HepG2 (cell line): ENCODE data around the gene CDK5RAP1. TPM values are rescaled to one million over a fixed set of nuclear protein-coding genes. Genes with fewer than 3 reads are reported as not detected.

ENCODE experiments used
- ATF7 ChIP-seq, 2 experiments: fragments of 450-650 bp in 1 of 2; sonication (generic) in 1 of 2; formaldehyde crosslinking in 1 of 2; IDR thresholded peaks; 2 replicates each; pipeline versions ENCODE4 v1.4.0 to v1.6.1; 2016 to 2020; ENCODE audit warnings: antibody characterized with exemption in 1 of 2, mild to moderate bottlenecking in 1 of 2, missing genetic modification reagents in 1 of 2
- BRD4 ChIP-seq: sonication (generic); formaldehyde crosslinking; IDR thresholded peaks from 2 replicates; pipeline ENCODE4 v1.4.0; 2020; ENCODE audit warnings: missing genetic modification reagents
- FLYWCH1 ChIP-seq: sonication (generic); formaldehyde crosslinking; IDR thresholded peaks from 2 replicates; pipeline ENCODE4 v1.8.1; 2023; ENCODE audit warnings: mild to moderate bottlenecking, missing genetic modification reagents
- FOSL2 ChIP-seq: sonication (generic); formaldehyde crosslinking; IDR thresholded peaks from 2 replicates; pipeline ENCODE4 v1.4.0; 2020; ENCODE audit warnings: missing genetic modification reagents
- HOXA3 ChIP-seq: sonication (generic); formaldehyde crosslinking; IDR thresholded peaks from 2 replicates; pipeline ENCODE4 v1.5.0; 2020; ENCODE audit warnings: missing genetic modification reagents
- HOXD1 ChIP-seq: sonication (generic); formaldehyde crosslinking; IDR thresholded peaks from 2 replicates; pipeline ENCODE4 v1.5.0; 2020; ENCODE audit warnings: missing genetic modification reagents
- MAZ ChIP-seq, 2 experiments: sonication (generic) in 1 of 2; formaldehyde crosslinking in 1 of 2; IDR thresholded peaks; 2 replicates each; pipeline versions ENCODE4 v1.5.0 to v1.6.1; 2012 to 2020; ENCODE audit warnings: low read depth in 2 of 2, mild to moderate bottlenecking in 2 of 2, borderline replicate concordance in 1 of 2, improper control_type of control experiment in 1 of 2, low read length in 1 of 2, missing genetic modification reagents in 1 of 2, moderate library complexity in 1 of 2
- RXRB ChIP-seq: IDR thresholded peaks from 2 replicates; pipeline ENCODE4 v1.6.1; 2016; ENCODE audit warnings: borderline replicate concordance, missing genetic modification reagents, missing compliant biosample characterization
- STAT5B ChIP-seq: sonication (generic); formaldehyde crosslinking; IDR thresholded peaks from 2 replicates; pipeline ENCODE4 v1.4.0; 2020; ENCODE audit warnings: missing genetic modification reagents
- TCF12 ChIP-seq, 2 experiments: fragments of 450-650 bp in 1 of 2; sonication (generic) in 1 of 2; formaldehyde crosslinking in 1 of 2; IDR thresholded peaks; 2 replicates each; pipeline versions ENCODE4 v1.6.1 to v1.8.0; 2017 to 2022; ENCODE audit warnings: antibody characterized with exemption in 1 of 2, mild to moderate bottlenecking in 1 of 2, missing genetic modification reagents in 1 of 2, moderate library complexity in 1 of 2
- ZBTB42 ChIP-seq: sonication (generic); formaldehyde crosslinking; IDR thresholded peaks from 2 replicates; pipeline ENCODE4 v1.5.0; 2020; ENCODE audit warnings: mild to moderate bottlenecking, missing genetic modification reagents
- ZNF207 ChIP-seq: fragments of 450-650 bp; IDR thresholded peaks from 2 replicates; pipeline ENCODE4 v1.6.1; 2016; ENCODE audit warnings: antibody characterized with exemption, borderline replicate concordance
- ZNF431 ChIP-seq: sonication (generic); formaldehyde crosslinking; IDR thresholded peaks from 2 replicates; pipeline ENCODE4 v1.9.0; 2022; ENCODE audit warnings: missing genetic modification reagents, low read depth, mild to moderate bottlenecking, borderline replicate concordance
- ZNF510 ChIP-seq: sonication (generic); formaldehyde crosslinking; IDR thresholded peaks from 2 replicates; pipeline ENCODE4 v1.4.0; 2020; ENCODE audit warnings: low read depth, mild to moderate bottlenecking, missing genetic modification reagents
- ZNF558 ChIP-seq: sonication (generic); formaldehyde crosslinking; IDR thresholded peaks from 2 replicates; pipeline ENCODE4 v1.9.0; 2022; ENCODE audit warnings: mild to moderate bottlenecking, missing genetic modification reagents, borderline replicate concordance
- ZNF879 ChIP-seq: sonication (generic); formaldehyde crosslinking; IDR thresholded peaks from 2 replicates; pipeline ENCODE4 v1.8.1; 2023; ENCODE audit warnings: missing genetic modification reagents
- polyA plus RNA-seq, 8 experiments: library from polyadenylated mRNA; depleted of rRNA in 3 of 8; stranded (reverse) in 7 of 8; unstranded in 1 of 8; fragments of >200 nt; fragmentation: Illumina TruSeq in 4 of 8; extraction: Trizol in 4 of 8; gene quantifications; 2 replicates each; pipeline versions ENCODE4 v1.2.1 to v1.2.3, GENCODE V29; 2011 to 2016; ENCODE audit warnings: low read depth in 4 of 8, missing spikeins in 1 of 8, mixed read lengths in 1 of 8; ENCODE audit not compliant: insufficient read depth in 1 of 8
- total RNA-seq, 5 experiments: library from RNA; depleted of rRNA; stranded (reverse); fragments of >200 nt; fragmentation: Illumina TruSeq; extraction: Trizol; gene quantifications; 2 replicates each; pipeline ENCODE4 v1.2.3, GENCODE V29; 2016; ENCODE audit warnings: low read depth in 1 of 5
- TF ChIP-seq, protein P1 (sequence below): sonication (generic); formaldehyde crosslinking; IDR thresholded peaks from 2 replicates; pipeline ENCODE4 v1.5.0; 2020; ENCODE audit warnings: missing genetic modification reagents
- TF ChIP-seq, protein P2 (sequence below): IDR thresholded peaks from 2 replicates; pipeline ENCODE4 v1.6.1; 2016; ENCODE audit warnings: mild to moderate bottlenecking
- TF ChIP-seq, protein P3 (sequence below): sonication (generic); formaldehyde crosslinking; IDR thresholded peaks from 2 replicates; pipeline ENCODE4 v1.4.0; 2020; ENCODE audit warnings: missing genetic modification reagents
- TF ChIP-seq, protein P4 (sequence below): IDR thresholded peaks from 2 replicates; pipeline ENCODE4 v1.6.1; 2016; ENCODE audit warnings: missing compliant biosample characterization, missing genetic modification reagents, borderline replicate concordance
- TF ChIP-seq, protein P5 (sequence below): sonication (generic); formaldehyde crosslinking; IDR thresholded peaks from 2 replicates; pipeline ENCODE4 v1.4.0; 2020; ENCODE audit warnings: missing genetic modification reagents, borderline replicate concordance
- TF ChIP-seq, protein P6 (sequence below): IDR thresholded peaks from 2 replicates; pipeline ENCODE4 v1.6.1; 2016; ENCODE audit warnings: mild to moderate bottlenecking, missing biosample characterization, missing genetic modification reagents

Gene CDK5RAP1
- total and polyA plus RNA-seq, 2 of the 13 experiments (the other 11 are each of a cell fraction or from before 2014, with no cell fraction given): 53.6 to 98.2 TPM

DNA sequence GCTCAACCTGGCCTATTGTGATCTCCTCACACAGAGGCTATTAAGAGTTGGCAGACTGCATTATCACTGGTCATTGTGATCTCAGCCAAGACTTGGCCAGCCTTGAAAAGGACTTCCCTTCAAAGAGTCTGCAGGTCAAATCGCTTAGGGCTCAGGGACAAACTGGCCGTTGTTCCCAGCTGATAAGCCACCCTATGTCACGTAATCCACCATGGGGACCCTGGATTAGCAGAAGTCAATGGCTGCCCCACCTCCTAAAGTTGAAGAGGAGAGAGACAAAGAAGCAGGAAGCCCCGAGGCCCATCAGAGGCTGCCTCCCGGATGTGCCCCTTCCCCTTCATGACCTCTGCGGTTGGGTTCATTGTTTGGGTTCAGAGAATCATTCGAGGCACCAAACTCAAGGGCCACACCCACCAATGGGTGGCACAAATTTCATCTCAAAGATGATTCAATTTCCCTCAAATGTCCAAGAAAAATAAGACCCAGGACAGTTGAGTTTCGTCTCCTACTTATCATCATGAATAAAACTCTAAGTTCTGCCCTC is 61.7 kb downstream of the CDK5RAP1 start (continued):
- TF ChIP-seq, protein P1, sequence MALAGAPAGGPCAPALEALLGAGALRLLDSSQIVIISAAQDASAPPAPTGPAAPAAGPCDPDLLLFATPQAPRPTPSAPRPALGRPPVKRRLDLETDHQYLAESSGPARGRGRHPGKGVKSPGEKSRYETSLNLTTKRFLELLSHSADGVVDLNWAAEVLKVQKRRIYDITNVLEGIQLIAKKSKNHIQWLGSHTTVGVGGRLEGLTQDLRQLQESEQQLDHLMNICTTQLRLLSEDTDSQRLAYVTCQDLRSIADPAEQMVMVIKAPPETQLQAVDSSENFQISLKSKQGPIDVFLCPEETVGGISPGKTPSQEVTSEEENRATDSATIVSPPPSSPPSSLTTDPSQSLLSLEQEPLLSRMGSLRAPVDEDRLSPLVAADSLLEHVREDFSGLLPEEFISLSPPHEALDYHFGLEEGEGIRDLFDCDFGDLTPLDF (CRISPR knock-in tag): no peak
- TF ChIP-seq TCF12 (IDR thresholded peaks at IDR 0.05): no peak
- no peak for TF ChIP-seq TCF12 (CRISPR knock-in tag; IDR thresholded peaks at IDR 0.05)
- TF ChIP-seq HOXA3 (CRISPR knock-in tag): peak; percentile 70; the same call in 1 of the 2 replicates
- TF ChIP-seq ZNF879: no peak
- TF ChIP-seq HOXD1 (CRISPR knock-in tag): peak; percentile 70; the same call in 1 of the 2 replicates
- TF ChIP-seq FOSL2 (CRISPR knock-in tag): peak; percentile 56
- TF ChIP-seq ZBTB42: no peak
- peak; percentile 60; the same call in 1 of the 2 replicates for TF ChIP-seq RXRB
- TF ChIP-seq ATF7 (IDR thresholded peaks at IDR 0.05): no peak
- peak; percentile 75; the same call in 1 of the 2 replicates for TF ChIP-seq ATF7 (CRISPR knock-in tag; IDR thresholded peaks at IDR 0.05)
- no peak for TF ChIP-seq STAT5B
- TF ChIP-seq, protein P2, sequence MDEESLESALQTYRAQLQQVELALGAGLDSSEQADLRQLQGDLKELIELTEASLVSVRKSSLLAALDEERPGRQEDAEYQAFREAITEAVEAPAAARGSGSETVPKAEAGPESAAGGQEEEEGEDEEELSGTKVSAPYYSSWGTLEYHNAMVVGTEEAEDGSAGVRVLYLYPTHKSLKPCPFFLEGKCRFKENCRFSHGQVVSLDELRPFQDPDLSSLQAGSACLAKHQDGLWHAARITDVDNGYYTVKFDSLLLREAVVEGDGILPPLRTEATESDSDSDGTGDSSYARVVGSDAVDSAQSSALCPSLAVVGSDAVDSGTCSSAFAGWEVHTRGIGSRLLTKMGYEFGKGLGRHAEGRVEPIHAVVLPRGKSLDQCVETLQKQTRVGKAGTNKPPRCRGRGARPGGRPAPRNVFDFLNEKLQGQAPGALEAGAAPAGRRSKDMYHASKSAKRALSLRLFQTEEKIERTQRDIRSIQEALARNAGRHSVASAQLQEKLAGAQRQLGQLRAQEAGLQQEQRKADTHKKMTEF (CRISPR knock-in tag): peak; percentile 43; the same call in 1 of the 2 replicates
- TF ChIP-seq, protein P3, sequence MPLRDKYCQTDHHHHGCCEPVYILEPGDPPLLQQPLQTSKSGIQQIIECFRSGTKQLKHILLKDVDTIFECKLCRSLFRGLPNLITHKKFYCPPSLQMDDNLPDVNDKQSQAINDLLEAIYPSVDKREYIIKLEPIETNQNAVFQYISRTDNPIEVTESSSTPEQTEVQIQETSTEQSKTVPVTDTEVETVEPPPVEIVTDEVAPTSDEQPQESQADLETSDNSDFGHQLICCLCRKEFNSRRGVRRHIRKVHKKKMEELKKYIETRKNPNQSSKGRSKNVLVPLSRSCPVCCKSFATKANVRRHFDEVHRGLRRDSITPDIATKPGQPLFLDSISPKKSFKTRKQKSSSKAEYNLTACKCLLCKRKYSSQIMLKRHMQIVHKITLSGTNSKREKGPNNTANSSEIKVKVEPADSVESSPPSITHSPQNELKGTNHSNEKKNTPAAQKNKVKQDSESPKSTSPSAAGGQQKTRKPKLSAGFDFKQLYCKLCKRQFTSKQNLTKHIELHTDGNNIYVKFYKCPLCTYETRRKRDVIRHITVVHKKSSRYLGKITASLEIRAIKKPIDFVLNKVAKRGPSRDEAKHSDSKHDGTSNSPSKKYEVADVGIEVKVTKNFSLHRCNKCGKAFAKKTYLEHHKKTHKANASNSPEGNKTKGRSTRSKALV: no peak
- TF ChIP-seq FLYWCH1 (CRISPR knock-in tag): no peak
- TF ChIP-seq MAZ (IDR thresholded peaks at IDR 0.05; ENCODE audit: borderline replicate concordance, low read depth, low read length): no peak
- TF ChIP-seq MAZ (CRISPR knock-in tag; IDR thresholded peaks at IDR 0.05; ENCODE audit: low read depth): 0 out of 2 replicates have a peak, but pooled peaks have one; percentile 8
- no peak for TF ChIP-seq ZNF207
- 0 out of 2 replicates have a peak, but pooled peaks have one; percentile 31 for TF ChIP-seq ZNF510 (CRISPR knock-in tag)
- TF ChIP-seq BRD4: no peak
- TF ChIP-seq, protein P4, sequence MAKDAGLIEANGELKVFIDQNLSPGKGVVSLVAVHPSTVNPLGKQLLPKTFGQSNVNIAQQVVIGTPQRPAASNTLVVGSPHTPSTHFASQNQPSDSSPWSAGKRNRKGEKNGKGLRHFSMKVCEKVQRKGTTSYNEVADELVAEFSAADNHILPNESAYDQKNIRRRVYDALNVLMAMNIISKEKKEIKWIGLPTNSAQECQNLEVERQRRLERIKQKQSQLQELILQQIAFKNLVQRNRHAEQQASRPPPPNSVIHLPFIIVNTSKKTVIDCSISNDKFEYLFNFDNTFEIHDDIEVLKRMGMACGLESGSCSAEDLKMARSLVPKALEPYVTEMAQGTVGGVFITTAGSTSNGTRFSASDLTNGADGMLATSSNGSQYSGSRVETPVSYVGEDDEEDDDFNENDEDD (CRISPR knock-in tag): 0 out of 2 replicates have a peak, but pooled peaks have one; percentile 21
- TF ChIP-seq ZNF558 (CRISPR knock-in tag): no peak
- TF ChIP-seq ZNF431 (CRISPR knock-in tag): no peak
- TF ChIP-seq, protein P5, sequence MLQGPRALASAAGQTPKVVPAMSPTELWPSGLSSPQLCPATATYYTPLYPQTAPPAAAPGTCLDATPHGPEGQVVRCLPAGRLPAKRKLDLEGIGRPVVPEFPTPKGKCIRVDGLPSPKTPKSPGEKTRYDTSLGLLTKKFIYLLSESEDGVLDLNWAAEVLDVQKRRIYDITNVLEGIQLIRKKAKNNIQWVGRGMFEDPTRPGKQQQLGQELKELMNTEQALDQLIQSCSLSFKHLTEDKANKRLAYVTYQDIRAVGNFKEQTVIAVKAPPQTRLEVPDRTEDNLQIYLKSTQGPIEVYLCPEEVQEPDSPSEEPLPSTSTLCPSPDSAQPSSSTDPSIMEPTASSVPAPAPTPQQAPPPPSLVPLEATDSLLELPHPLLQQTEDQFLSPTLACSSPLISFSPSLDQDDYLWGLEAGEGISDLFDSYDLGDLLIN (CRISPR knock-in tag): no peak
- TF ChIP-seq, protein P6, sequence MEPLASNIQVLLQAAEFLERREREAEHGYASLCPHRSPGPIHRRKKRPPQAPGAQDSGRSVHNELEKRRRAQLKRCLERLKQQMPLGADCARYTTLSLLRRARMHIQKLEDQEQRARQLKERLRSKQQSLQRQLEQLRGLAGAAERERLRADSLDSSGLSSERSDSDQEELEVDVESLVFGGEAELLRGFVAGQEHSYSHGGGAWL: no peak
